ENCODE measurements around the gene PRDX3. TPM values are rescaled to one million over a fixed set of nuclear protein-coding genes. Genes with fewer than 3 reads are reported as not detected.

Gene PRDX3
- total RNA-seq, 2 experiments from 2014 or later, result 156 to 175 TPM

DNA sequence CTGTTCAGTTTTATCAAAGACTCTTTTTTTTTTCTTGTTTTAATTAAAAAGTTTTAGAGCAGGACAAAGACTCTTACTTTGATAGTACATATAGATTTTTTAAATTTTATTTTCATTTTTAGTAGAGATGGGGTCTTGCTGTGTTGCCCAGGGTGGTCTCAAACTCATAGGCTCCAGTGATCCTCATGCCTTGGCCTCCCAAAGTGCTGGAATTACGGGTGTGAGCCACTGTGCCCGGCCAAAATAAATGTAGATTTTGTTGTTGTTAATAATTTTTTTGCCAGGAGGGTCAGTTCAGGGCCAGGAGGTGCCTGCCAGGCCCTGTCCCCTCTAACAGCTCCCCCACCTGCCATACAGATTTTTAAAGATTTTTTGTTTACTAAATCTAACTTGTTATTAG is 57.7 kb downstream of the PRDX3 start:
- ChIA-PET POLR2A (interaction anchor here (0.7 to 1.0 kb wide), 3 partner anchors 10 to 26 kb away, joined by 4 to 7 read pairs (median 4); no protein-coding TSS in a partner anchor), CTCF (ENCODE audit: unreplicated experiment) (no interaction called here)
- H3K9me2 ChIP-seq (ENCODE audit: insufficient read depth, low read length), result no peaks in the 10 kb centered on the region
- no peak for TF ChIP-seq EZH2phosphoT487 (IDR thresholded peaks at IDR 0.05; ENCODE audit: borderline replicate concordance, low read depth, low read length)
- TF ChIP-seq, protein P1, sequence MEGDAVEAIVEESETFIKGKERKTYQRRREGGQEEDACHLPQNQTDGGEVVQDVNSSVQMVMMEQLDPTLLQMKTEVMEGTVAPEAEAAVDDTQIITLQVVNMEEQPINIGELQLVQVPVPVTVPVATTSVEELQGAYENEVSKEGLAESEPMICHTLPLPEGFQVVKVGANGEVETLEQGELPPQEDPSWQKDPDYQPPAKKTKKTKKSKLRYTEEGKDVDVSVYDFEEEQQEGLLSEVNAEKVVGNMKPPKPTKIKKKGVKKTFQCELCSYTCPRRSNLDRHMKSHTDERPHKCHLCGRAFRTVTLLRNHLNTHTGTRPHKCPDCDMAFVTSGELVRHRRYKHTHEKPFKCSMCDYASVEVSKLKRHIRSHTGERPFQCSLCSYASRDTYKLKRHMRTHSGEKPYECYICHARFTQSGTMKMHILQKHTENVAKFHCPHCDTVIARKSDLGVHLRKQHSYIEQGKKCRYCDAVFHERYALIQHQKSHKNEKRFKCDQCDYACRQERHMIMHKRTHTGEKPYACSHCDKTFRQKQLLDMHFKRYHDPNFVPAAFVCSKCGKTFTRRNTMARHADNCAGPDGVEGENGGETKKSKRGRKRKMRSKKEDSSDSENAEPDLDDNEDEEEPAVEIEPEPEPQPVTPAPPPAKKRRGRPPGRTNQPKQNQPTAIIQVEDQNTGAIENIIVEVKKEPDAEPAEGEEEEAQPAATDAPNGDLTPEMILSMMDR (conservative IDR thresholded peaks at IDR 0.05; ENCODE audit: low read length), result no peak
- H3K79me2 ChIP-seq (ENCODE audit: insufficient read depth, low read depth, low read length), result no peaks in the 10 kb centered on the region
- DNase-seq (ENCODE audit: low spot score), result no peak
- intact Hi-C loops (cut with micrococcal nuclease; ENCODE audit: unreplicated experiment), result loop anchor here (2.0 kb wide), 1 partner anchor 34 kb away; no protein-coding TSS in a partner anchor
- H2AFZ ChIP-seq (ENCODE audit: low read length), result peak overlapping the region; percentile 78; the same call in 1 of the 2 replicates
- no peaks in the 10 kb centered on the region for H3K9me3 ChIP-seq (ENCODE audit: low read length)
- no peaks in the 10 kb centered on the region for H4K20me1 ChIP-seq (ENCODE audit: insufficient read depth, low read length)
- H3K4me1 ChIP-seq (ENCODE audit: insufficient read depth, low read length, poor library complexity, severe bottlenecking), result peaks cover 19% of the 10 kb centered on the region
- BruUV-seq (replicated peaks), result no TSS peak
- peak overlapping the region; percentile 75 for H3K27ac ChIP-seq (ENCODE audit: low read depth, low read length, poor library complexity, severe bottlenecking)
- H3K4me3 ChIP-seq (ENCODE audit: low read depth, low read length, poor library complexity, severe bottlenecking), result peak overlapping the region; percentile 39
- H3K36me3 ChIP-seq (ENCODE audit: insufficient read depth, low read length), result peaks cover 45% of the 10 kb centered on the region
- H3K4me2 ChIP-seq (ENCODE audit: low read length), result peak overlapping the region; percentile 71

DNA sequence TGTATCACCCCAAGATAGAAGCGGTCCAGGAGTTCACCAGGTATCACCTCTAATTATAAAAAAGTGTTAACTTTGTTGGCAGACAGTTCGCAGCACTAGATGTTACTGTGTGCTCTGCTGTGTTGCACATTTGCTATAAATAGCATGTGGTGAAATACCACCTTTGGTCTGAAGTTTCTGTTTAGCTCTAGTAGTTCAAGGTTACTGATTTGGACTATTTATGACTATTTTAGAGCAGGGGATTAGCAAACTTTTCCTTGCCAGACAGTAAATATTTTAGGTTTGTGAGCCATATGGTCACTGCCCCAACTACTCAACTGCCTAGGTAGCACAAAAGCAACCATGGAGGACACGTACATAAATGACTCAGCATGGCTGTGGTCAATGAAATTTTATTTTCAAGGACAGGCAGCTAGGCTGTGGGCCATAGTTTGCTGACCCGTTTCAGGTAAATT is 58.2 kb downstream of the PRDX3 start:
- Histone ChIP-seq H3K4me3 (ENCODE audit: low read depth, low read length, poor library complexity, severe bottlenecking) (peak overlapping the region; percentile 39), H3K36me3 (ENCODE audit: insufficient read depth, low read length) (peaks cover 41% of the 10 kb centered on the region), H4K20me1 (ENCODE audit: insufficient read depth, low read length) (no peaks in the 10 kb centered on the region), H3K9me2 (ENCODE audit: insufficient read depth, low read length) (no peaks in the 10 kb centered on the region), H2AFZ (ENCODE audit: low read length) (peak overlapping the region; percentile 78), H3K4me1 (ENCODE audit: insufficient read depth, low read length, poor library complexity, severe bottlenecking) (peaks cover 19% of the 10 kb centered on the region), H3K9me3 (ENCODE audit: low read length) (no peaks in the 10 kb centered on the region), H3K79me2 (ENCODE audit: insufficient read depth, low read depth, low read length) (no peaks in the 10 kb centered on the region), H3K27ac (ENCODE audit: low read depth, low read length, poor library complexity, severe bottlenecking) (peak overlapping the region; percentile 75), H3K4me2 (ENCODE audit: low read length) (peak overlapping the region; percentile 71)
- BruUV-seq (replicated peaks), result no TSS peak
- ChIA-PET POLR2A (interaction anchor here (0.7 to 1.0 kb wide), 3 partner anchors 10 to 41 kb away, joined by 3 to 7 read pairs (median 4); no protein-coding TSS in a partner anchor), CTCF (ENCODE audit: unreplicated experiment) (no interaction called here)
- intact Hi-C loops (cut with micrococcal nuclease; ENCODE audit: unreplicated experiment), result loop anchor here (2.0 kb wide), 1 partner anchor 34 kb away; no protein-coding TSS in a partner anchor
- TF ChIP-seq EZH2phosphoT487 (IDR thresholded peaks at IDR 0.05; ENCODE audit: borderline replicate concordance, low read depth, low read length), result no peak
- TF ChIP-seq, protein P1 (conservative IDR thresholded peaks at IDR 0.05; ENCODE audit: low read length), result no peak
- DNase-seq (ENCODE audit: low spot score), result peak; percentile 55

DNA sequence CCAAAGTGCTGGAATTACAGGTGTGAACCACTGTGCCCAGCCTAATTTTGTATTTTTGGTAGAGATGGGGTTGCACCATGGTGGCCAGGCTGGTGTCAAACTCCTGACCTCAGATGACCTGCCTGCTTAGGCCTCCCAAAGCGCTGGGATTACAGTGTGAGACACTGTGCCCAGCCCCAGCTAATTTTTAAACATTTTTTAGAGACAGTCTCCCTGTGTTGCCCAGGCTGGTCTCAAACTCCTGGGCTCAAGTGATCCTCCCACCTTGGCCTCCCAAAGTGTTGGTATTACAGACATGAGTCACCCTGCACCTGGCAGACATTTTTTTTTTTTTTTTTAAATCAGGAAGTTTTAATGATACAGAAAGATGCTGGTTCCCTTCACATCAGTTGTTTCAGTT is 59.2 kb downstream of the PRDX3 start:
- Histone ChIP-seq H3K36me3 (ENCODE audit: insufficient read depth, low read length) (peaks cover 47% of the 10 kb centered on the region), H3K9me2 (ENCODE audit: insufficient read depth, low read length) (no peaks in the 10 kb centered on the region), H3K9me3 (ENCODE audit: low read length) (no peaks in the 10 kb centered on the region), H3K4me3 (ENCODE audit: low read depth, low read length, poor library complexity, severe bottlenecking) (no peak overlapping the region), H3K4me2 (ENCODE audit: low read length) (peak overlapping the region; percentile 71), H2AFZ (ENCODE audit: low read length) (no peak overlapping the region), H3K27ac (ENCODE audit: low read depth, low read length, poor library complexity, severe bottlenecking) (peak overlapping the region; percentile 75), H3K79me2 (ENCODE audit: insufficient read depth, low read depth, low read length) (no peaks in the 10 kb centered on the region), H4K20me1 (ENCODE audit: insufficient read depth, low read length) (no peaks in the 10 kb centered on the region), H3K4me1 (ENCODE audit: insufficient read depth, low read length, poor library complexity, severe bottlenecking) (peaks cover 19% of the 10 kb centered on the region)
- DNase-seq (ENCODE audit: low spot score), result peak; percentile 25
- CTCF ChIA-PET (ENCODE audit: unreplicated experiment), result interaction anchor here (1.1 to 1.5 kb wide), 2 partner anchors 12 to 19 kb away, joined by 3 read pairs; no protein-coding TSS in a partner anchor
- TF ChIP-seq EZH2phosphoT487 (IDR thresholded peaks at IDR 0.05; ENCODE audit: borderline replicate concordance, low read depth, low read length), result no peak
- TF ChIP-seq, protein P1 (conservative IDR thresholded peaks at IDR 0.05; ENCODE audit: low read length), result no peak
- BruUV-seq (replicated peaks), result no TSS peak
- POLR2A ChIA-PET, result interaction anchor here (0.6 to 1.6 kb wide), 12 partner anchors 9 to 216 kb away, joined by 3 to 5 read pairs (median 3); partner anchors contain the start of gene DENND10
- intact Hi-C loops (cut with micrococcal nuclease; ENCODE audit: unreplicated experiment), result no loop called here
